HepG2 (cell line): ENCODE results near the gene RPL36AL. TPM values are rescaled to one million over a fixed set of nuclear protein-coding genes. Genes with fewer than 3 reads are reported as not detected.

Experiments used
- AGO2 ChIP-seq: fragments of 200-400 bp; formaldehyde crosslinking; optimal IDR thresholded peaks from 2 replicates; pipeline ENCODE3; 2017; ENCODE audit warnings: mild to moderate bottlenecking, low read depth, low read length, moderate library complexity
- IRF2 ChIP-seq: IDR thresholded peaks from 2 replicates; pipeline ENCODE4 v1.6.1; 2018; ENCODE audit warnings: missing genetic modification reagents, missing compliant biosample characterization
- KDM4B ChIP-seq: sonication (generic); formaldehyde crosslinking; IDR thresholded peaks from 2 replicates; pipeline ENCODE4 v1.4.0; 2020; ENCODE audit warnings: missing genetic modification reagents
- NR3C1 ChIP-seq: sonication (generic); formaldehyde crosslinking; IDR thresholded peaks from 2 replicates; pipeline ENCODE4 v1.4.0; 2020; ENCODE audit warnings: missing genetic modification reagents
- polyA plus RNA-seq, 8 experiments: library from polyadenylated mRNA; depleted of rRNA in 3 of 8; stranded (reverse) in 7 of 8; unstranded in 1 of 8; fragments of >200 nt; fragmentation: Illumina TruSeq in 4 of 8; extraction: Trizol in 4 of 8; gene quantifications; 2 replicates each; pipeline versions ENCODE4 v1.2.1 to v1.2.3, GENCODE V29; 2011 to 2016; ENCODE audit warnings: low read depth in 4 of 8, missing spikeins in 1 of 8, mixed read lengths in 1 of 8; ENCODE audit not compliant: insufficient read depth in 1 of 8
- total RNA-seq, 5 experiments: library from RNA; depleted of rRNA; stranded (reverse); fragments of >200 nt; fragmentation: Illumina TruSeq; extraction: Trizol; gene quantifications; 2 replicates each; pipeline ENCODE4 v1.2.3, GENCODE V29; 2016; ENCODE audit warnings: low read depth in 1 of 5
- TF ChIP-seq, protein P1 (sequence below), 2 experiments: sonication (generic) in 1 of 2; formaldehyde crosslinking in 1 of 2; IDR thresholded peaks; 2 replicates each; pipeline versions ENCODE4 v1.4.0 to v1.6.1; 2016 to 2020; ENCODE audit warnings: borderline replicate concordance in 1 of 2, low read depth in 1 of 2, mild to moderate bottlenecking in 1 of 2, missing genetic modification reagents in 1 of 2
- TF ChIP-seq, protein P2 (sequence below): IDR thresholded peaks from 2 replicates; pipeline ENCODE4 v1.6.1; 2016
- TF ChIP-seq, protein P3 (sequence below): sonication (generic); formaldehyde crosslinking; IDR thresholded peaks from 2 replicates; pipeline ENCODE4 v1.5.1; 2020; ENCODE audit warnings: missing genetic modification reagents, mild to moderate bottlenecking, borderline replicate concordance
- TF ChIP-seq, protein P4 (sequence below): IDR thresholded peaks from 2 replicates; pipeline ENCODE4 v1.6.1; 2016; ENCODE audit warnings: low read depth, borderline replicate concordance
- TF ChIP-seq, protein P5 (sequence below): sonication (generic); formaldehyde crosslinking; IDR thresholded peaks from 2 replicates; pipeline ENCODE4 v1.4.0; 2020; ENCODE audit warnings: mild to moderate bottlenecking, missing genetic modification reagents
- TF ChIP-seq, protein P6 (sequence below): sonication (generic); formaldehyde crosslinking; IDR thresholded peaks from 2 replicates; pipeline ENCODE4 v1.4.0; 2020; ENCODE audit warnings: missing genetic modification reagents
- TF ChIP-seq, protein P7 (sequence below): sonication (generic); formaldehyde crosslinking; IDR thresholded peaks from 2 replicates; pipeline ENCODE4 v1.4.0; 2020; ENCODE audit warnings: missing genetic modification reagents
- TF ChIP-seq, protein P8 (sequence below): sonication (generic); formaldehyde crosslinking; IDR thresholded peaks from 2 replicates; pipeline ENCODE4 v1.4.0; 2020; ENCODE audit warnings: missing genetic modification reagents

The RPL36AL gene
- total and polyA plus RNA-seq, 2 of the 13 experiments (the other 11 are each of a cell fraction or from before 2014, with no cell fraction given) = 90.0 to 294 TPM

DNA sequence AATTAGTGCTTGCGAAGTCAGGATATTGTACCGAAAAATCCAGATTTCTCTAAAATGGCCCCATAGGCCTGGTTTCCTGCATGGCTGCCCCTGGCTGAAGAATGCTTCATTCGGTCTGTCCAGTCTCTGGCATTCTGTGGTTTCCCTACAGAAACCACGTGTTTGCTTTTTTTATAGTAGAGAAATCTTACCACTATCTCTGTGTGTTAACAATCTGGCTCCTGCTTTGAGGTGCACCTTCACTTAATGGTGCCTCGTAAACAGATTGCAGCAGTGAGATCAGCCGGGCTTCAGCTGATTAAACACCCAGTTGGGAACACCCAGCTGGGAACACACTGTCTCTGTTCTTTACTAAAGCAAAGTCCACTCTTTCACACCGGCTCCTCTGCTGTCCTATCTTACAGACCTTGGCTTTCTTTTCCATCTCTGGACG, 21.3 kb upstream of the RPL36AL start (continued):
- TF ChIP-seq, protein P1, sequence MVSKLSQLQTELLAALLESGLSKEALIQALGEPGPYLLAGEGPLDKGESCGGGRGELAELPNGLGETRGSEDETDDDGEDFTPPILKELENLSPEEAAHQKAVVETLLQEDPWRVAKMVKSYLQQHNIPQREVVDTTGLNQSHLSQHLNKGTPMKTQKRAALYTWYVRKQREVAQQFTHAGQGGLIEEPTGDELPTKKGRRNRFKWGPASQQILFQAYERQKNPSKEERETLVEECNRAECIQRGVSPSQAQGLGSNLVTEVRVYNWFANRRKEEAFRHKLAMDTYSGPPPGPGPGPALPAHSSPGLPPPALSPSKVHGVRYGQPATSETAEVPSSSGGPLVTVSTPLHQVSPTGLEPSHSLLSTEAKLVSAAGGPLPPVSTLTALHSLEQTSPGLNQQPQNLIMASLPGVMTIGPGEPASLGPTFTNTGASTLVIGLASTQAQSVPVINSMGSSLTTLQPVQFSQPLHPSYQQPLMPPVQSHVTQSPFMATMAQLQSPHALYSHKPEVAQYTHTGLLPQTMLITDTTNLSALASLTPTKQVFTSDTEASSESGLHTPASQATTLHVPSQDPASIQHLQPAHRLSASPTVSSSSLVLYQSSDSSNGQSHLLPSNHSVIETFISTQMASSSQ (IDR thresholded peaks at IDR 0.05; ENCODE audit: low read depth) = peak; percentile 44; the same call in 1 of the 2 replicates
- TF ChIP-seq, protein P1 (CRISPR knock-in tag; IDR thresholded peaks at IDR 0.05; ENCODE audit: borderline replicate concordance) = peak; percentile 58; the same call in 1 of the 2 replicates
- TF ChIP-seq, protein P2, sequence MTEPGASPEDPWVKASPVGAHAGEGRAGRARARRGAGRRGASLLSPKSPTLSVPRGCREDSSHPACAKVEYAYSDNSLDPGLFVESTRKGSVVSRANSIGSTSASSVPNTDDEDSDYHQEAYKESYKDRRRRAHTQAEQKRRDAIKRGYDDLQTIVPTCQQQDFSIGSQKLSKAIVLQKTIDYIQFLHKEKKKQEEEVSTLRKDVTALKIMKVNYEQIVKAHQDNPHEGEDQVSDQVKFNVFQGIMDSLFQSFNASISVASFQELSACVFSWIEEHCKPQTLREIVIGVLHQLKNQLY (CRISPR knock-in tag) = peak; percentile 94
- TF ChIP-seq KDM4B (CRISPR knock-in tag) = no peak
- peak; percentile 91 for TF ChIP-seq IRF2 (CRISPR knock-in tag)
- no peak for TF ChIP-seq AGO2
- TF ChIP-seq, protein P3, sequence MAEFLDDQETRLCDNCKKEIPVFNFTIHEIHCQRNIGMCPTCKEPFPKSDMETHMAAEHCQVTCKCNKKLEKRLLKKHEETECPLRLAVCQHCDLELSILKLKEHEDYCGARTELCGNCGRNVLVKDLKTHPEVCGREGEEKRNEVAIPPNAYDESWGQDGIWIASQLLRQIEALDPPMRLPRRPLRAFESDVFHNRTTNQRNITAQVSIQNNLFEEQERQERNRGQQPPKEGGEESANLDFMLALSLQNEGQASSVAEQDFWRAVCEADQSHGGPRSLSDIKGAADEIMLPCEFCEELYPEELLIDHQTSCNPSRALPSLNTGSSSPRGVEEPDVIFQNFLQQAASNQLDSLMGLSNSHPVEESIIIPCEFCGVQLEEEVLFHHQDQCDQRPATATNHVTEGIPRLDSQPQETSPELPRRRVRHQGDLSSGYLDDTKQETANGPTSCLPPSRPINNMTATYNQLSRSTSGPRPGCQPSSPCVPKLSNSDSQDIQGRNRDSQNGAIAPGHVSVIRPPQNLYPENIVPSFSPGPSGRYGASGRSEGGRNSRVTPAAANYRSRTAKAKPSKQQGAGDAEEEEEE (CRISPR knock-in tag) = no peak
- TF ChIP-seq, protein P4, sequence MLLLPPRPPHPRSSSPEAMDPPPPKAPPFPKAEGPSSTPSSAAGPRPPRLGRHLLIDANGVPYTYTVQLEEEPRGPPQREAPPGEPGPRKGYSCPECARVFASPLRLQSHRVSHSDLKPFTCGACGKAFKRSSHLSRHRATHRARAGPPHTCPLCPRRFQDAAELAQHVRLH = peak; percentile 81; the same call in 1 of the 2 replicates
- TF ChIP-seq, protein P5, sequence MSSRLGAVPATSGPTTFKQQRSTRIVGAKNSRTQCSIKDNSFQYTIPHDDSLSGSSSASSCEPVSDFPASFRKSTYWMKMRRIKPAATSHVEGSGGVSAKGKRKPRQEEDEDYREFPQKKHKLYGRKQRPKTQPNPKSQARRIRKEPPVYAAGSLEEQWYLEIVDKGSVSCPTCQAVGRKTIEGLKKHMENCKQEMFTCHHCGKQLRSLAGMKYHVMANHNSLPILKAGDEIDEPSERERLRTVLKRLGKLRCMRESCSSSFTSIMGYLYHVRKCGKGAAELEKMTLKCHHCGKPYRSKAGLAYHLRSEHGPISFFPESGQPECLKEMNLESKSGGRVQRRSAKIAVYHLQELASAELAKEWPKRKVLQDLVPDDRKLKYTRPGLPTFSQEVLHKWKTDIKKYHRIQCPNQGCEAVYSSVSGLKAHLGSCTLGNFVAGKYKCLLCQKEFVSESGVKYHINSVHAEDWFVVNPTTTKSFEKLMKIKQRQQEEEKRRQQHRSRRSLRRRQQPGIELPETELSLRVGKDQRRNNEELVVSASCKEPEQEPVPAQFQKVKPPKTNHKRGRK = no peak
- TF ChIP-seq, protein P6, sequence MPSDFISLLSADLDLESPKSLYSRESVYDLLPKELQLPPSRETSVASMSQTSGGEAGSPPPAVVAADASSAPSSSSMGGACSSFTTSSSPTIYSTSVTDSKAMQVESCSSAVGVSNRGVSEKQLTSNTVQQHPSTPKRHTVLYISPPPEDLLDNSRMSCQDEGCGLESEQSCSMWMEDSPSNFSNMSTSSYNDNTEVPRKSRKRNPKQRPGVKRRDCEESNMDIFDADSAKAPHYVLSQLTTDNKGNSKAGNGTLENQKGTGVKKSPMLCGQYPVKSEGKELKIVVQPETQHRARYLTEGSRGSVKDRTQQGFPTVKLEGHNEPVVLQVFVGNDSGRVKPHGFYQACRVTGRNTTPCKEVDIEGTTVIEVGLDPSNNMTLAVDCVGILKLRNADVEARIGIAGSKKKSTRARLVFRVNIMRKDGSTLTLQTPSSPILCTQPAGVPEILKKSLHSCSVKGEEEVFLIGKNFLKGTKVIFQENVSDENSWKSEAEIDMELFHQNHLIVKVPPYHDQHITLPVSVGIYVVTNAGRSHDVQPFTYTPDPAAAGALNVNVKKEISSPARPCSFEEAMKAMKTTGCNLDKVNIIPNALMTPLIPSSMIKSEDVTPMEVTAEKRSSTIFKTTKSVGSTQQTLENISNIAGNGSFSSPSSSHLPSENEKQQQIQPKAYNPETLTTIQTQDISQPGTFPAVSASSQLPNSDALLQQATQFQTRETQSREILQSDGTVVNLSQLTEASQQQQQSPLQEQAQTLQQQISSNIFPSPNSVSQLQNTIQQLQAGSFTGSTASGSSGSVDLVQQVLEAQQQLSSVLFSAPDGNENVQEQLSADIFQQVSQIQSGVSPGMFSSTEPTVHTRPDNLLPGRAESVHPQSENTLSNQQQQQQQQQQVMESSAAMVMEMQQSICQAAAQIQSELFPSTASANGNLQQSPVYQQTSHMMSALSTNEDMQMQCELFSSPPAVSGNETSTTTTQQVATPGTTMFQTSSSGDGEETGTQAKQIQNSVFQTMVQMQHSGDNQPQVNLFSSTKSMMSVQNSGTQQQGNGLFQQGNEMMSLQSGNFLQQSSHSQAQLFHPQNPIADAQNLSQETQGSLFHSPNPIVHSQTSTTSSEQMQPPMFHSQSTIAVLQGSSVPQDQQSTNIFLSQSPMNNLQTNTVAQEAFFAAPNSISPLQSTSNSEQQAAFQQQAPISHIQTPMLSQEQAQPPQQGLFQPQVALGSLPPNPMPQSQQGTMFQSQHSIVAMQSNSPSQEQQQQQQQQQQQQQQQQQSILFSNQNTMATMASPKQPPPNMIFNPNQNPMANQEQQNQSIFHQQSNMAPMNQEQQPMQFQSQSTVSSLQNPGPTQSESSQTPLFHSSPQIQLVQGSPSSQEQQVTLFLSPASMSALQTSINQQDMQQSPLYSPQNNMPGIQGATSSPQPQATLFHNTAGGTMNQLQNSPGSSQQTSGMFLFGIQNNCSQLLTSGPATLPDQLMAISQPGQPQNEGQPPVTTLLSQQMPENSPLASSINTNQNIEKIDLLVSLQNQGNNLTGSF (CRISPR knock-in tag) = no peak
- TF ChIP-seq NR3C1 = no peak
- TF ChIP-seq, protein P7, sequence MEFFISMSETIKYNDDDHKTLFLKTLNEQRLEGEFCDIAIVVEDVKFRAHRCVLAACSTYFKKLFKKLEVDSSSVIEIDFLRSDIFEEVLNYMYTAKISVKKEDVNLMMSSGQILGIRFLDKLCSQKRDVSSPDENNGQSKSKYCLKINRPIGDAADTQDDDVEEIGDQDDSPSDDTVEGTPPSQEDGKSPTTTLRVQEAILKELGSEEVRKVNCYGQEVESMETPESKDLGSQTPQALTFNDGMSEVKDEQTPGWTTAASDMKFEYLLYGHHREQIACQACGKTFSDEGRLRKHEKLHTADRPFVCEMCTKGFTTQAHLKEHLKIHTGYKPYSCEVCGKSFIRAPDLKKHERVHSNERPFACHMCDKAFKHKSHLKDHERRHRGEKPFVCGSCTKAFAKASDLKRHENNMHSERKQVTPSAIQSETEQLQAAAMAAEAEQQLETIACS = no peak
- TF ChIP-seq, protein P8, sequence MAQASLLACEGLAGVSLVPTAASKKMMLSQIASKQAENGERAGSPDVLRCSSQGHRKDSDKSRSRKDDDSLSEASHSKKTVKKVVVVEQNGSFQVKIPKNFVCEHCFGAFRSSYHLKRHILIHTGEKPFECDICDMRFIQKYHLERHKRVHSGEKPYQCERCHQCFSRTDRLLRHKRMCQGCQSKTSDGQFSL = no peak
